Tibial artery (tissue), 4 donors: Measurements from ENCODE around the gene ALDH3A1.
A peak's percentile ranks its signal among the peaks of the same experiment; 100 is the strongest.

Experiments used
- DNase-seq, 2 donors: peaks; one replicate each; pipeline ENCODE4 v3.0.0-alpha.2; 2019
- H3K27ac ChIP-seq, 2 donors: fragments of 200-600 bp; sonication (generic) in 1 of 2; 1 replicate in 1 of 2; 2 replicates in 1 of 2; pipeline ENCODE4 v1.5.1; 2018 to 2019; ENCODE audit warnings: mild to moderate bottlenecking in 1 of 2
- H3K27me3 ChIP-seq, 2 donors: fragments of 200-600 bp; sonication (generic) in 1 of 2; one replicate each; pipeline versions ENCODE4 v1.5.1 to v1.6.0; 2016 to 2019
- H3K36me3 ChIP-seq, 3 donors: fragments of 200-600 bp; sonication (generic) in 2 of 3; one replicate each; pipeline ENCODE4 v1.5.1; 2016 to 2019; ENCODE audit warnings: mild to moderate bottlenecking in 2 of 3
- H3K4me1 ChIP-seq, 4 donors: fragments of 200-600 bp; sonication (generic) in 2 of 4; 1 replicate in 3 of 4; 2 replicates in 1 of 4; pipeline ENCODE4 v1.5.1; 2016 to 2019
- H3K4me3 ChIP-seq, 2 donors: fragments of 200-600 bp; sonication (generic) in 1 of 2; 1 replicate in 1 of 2; 2 replicates in 1 of 2; pipeline ENCODE4 v1.5.1; 2018 to 2019; ENCODE audit warnings: mild to moderate bottlenecking in 2 of 2
- H3K9me3 ChIP-seq, 3 donors: fragments of 200-600 bp; sonication (generic) in 1 of 3; one replicate each; pipeline ENCODE4 v1.5.1; 2016 to 2019
- CTCF ChIP-seq, 2 experiments: fragments of 200-600 bp in 1 of 2; fragments of 450-650 bp in 1 of 2; IDR thresholded peaks; one replicate each; pipeline ENCODE4 v1.5.1; 2017 to 2019; ENCODE audit warnings: antibody characterized with exemption in 2 of 2, mild to moderate bottlenecking in 1 of 2, moderate library complexity in 1 of 2
- intact Hi-C: fragments of 100-400 bp; cut with DNase I; formaldehyde crosslinking; loops from one replicate; pipeline ENCODE4 v1.15.0; 2023; ENCODE audit warnings: low total_unique reads

Gene ALDH3A1

GRCh38 chr17:19714542-19715411 is 33.3 kb downstream of the ALDH3A1 start:
- no peak overlapping the region for H3K4me3 ChIP-seq
- TF ChIP-seq CTCF (IDR thresholded peaks at IDR 0.05) = no peak
- no peak overlapping the region for H3K27ac ChIP-seq
- H3K9me3 ChIP-seq = no peaks in the 10 kb centered on the region
- H3K36me3 ChIP-seq = no peaks in the 10 kb centered on the region
- peak in 1 of 2 donors; percentile 65 for DNase-seq
- H3K27me3 ChIP-seq = no peaks in the 10 kb centered on the region
- intact Hi-C loops = no loop called here
- H3K4me1 ChIP-seq = peaks cover 0 to 7% (median 0%) of the 10 kb centered on the region in 4 donors

GRCh38 chr17:19713901-19714361 is 34.2 kb downstream of the ALDH3A1 start:
- peak in 1 of 2 donors; percentile 41 for DNase-seq
- H3K27me3 ChIP-seq = no peaks in the 10 kb centered on the region
- H3K9me3 ChIP-seq = no peaks in the 10 kb centered on the region
- no peaks in the 10 kb centered on the region for H3K36me3 ChIP-seq
- no peak for TF ChIP-seq CTCF (IDR thresholded peaks at IDR 0.05)
- H3K4me3 ChIP-seq = no peak overlapping the region
- intact Hi-C loops = no loop called here
- H3K27ac ChIP-seq = no peak overlapping the region
- H3K4me1 ChIP-seq = peaks cover 0 to 7% (median 0%) of the 10 kb centered on the region in 4 donors

GRCh38 chr17:19713462-19713861 is 34.6 kb downstream of the ALDH3A1 start:
- TF ChIP-seq CTCF (IDR thresholded peaks at IDR 0.05) = no peak
- intact Hi-C loops = no loop called here
- no peak for DNase-seq

GRCh38 chr17:19712436-19713004 is 35.6 kb downstream of the ALDH3A1 start:
- Histone ChIP-seq H3K27me3 (no peaks in the 10 kb centered on the region), H3K4me1 (peaks cover 0 to 7% (median 0%) of the 10 kb centered on the region in 4 donors), H3K9me3 (no peaks in the 10 kb centered on the region), H3K4me3 (no peak overlapping the region), H3K36me3 (no peaks in the 10 kb centered on the region), H3K27ac (no peak overlapping the region)
- DNase-seq = peak in 1 of 2 donors; percentile 34
- TF ChIP-seq CTCF (IDR thresholded peaks at IDR 0.05) = no peak
- intact Hi-C loops = no loop called here

More at GRCh38 chr17:19713462-19713861, 34.6 kb downstream of the ALDH3A1 start:
- peaks cover 0 to 7% (median 0%) of the 10 kb centered on the region in 4 donors for H3K4me1 ChIP-seq
- no peaks in the 10 kb centered on the region for H3K36me3 ChIP-seq
- H3K4me3 ChIP-seq = no peak overlapping the region
- no peaks in the 10 kb centered on the region for H3K9me3 ChIP-seq
- H3K27me3 ChIP-seq = no peaks in the 10 kb centered on the region
- H3K27ac ChIP-seq = no peak overlapping the region

- Histone ChIP-seq H3K27me3 (no peaks in the 10 kb centered on the region), H3K9me3 (no peaks in the 10 kb centered on the region), H3K4me3 (no peak overlapping the region), H3K4me1 (peaks cover 0 to 2% (median 0%) of the 10 kb centered on the region in 4 donors), H3K36me3 (no peaks in the 10 kb centered on the region), H3K27ac (no peak overlapping the region)
- intact Hi-C loops = no loop called here
- peak in 1 of 2 donors; percentile 34 for DNase-seq
- no peak for TF ChIP-seq CTCF (IDR thresholded peaks at IDR 0.05)
Measured at GRCh38 chr17:19709841-19710240, 38.3 kb downstream of the ALDH3A1 start.
